ENCODE results near the gene ADIPOR2.

The ADIPOR2 gene

DNA sequence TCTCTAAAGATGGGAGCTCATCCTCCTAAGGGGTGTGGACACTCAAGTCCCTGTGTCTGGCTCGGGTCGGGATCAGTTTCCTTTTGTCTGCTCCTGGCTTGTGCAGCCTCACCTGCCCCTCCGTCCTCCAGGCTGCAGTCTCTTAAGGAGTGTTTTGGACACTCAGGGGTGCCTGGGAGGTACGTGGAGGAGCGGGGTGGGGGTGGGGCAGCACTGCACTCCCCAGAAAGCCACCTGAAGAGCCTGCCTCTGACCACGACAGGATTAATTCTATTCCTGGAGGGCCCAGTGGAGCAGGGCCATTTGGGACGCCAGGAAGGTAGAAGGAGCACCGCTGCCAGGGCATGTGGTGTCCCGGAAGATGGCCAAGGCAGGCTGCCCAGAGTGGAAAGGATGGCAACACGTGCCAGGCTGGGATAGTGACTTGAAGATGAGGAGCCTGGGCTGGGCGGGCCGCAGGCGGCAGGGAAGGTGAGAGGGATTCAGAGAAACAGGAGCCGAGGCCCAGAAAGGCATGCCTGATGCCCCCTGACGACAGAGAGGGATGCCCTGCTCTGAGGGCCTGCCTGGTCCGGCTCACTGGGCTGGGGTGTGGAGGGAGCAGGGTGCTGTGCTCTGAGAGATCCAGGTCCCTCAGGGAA is 114.7 kb downstream of the ADIPOR2 start:
- Histone ChIP-seq H3K9ac (ENCODE audit: low read length) (no peak overlapping the region), H3K27ac (ENCODE audit: low read depth, low read length) (no peak overlapping the region), H3K36me3 (ENCODE audit: control insufficient read depth, insufficient read depth, low read length) (no peaks in the 10 kb centered on the region), H3K4me3 (ENCODE audit: low read length) (no peak overlapping the region), H3K27me3 (ENCODE audit: control insufficient read depth, insufficient read depth, low read length) (no peaks in the 10 kb centered on the region), H3K4me1 (ENCODE audit: control insufficient read depth, insufficient read depth, low read length) (no peaks in the 10 kb centered on the region)

DNA sequence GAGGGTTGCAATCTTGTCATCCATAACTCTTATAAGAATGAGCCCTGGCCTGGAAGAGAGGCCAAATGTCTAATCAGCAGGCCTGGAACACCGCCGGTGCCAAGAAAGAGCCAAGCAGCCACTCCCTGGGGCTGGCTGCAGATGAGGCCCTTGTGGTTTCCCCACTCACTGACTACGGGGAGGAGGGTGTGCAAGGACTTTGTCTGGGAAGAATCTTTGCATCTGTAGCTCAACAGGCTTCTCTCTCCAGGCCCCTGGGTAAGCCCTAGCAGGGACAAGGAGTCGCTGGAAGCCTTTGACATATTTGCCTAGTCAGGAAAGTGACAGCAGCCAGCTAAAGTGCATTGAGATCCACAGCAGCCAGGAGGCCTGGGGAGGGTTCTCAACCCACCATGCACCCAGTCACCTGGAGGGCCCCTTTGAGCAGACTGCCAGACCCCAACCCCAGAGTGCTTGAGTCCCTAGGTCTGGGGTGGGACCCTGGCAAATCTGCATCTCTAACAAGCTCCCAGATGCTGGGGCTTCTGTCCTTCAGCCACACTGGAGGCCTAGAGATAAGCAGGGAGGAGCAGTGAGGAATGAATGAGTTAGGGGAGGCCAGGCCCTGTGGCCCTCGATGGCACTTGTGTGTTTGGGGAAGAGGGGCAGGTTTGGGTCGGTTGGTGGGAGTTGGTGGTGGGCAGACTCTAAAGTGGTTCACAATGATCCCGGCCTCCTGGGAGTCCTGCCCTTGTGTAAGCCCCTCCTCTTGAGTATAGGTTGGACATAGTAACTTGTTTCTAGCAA is 115.6 kb downstream of the ADIPOR2 start:
- H3K27me3 ChIP-seq (ENCODE audit: control insufficient read depth, insufficient read depth, low read length): no peaks in the 10 kb centered on the region
- no peak overlapping the region for H3K4me3 ChIP-seq (ENCODE audit: low read length)
- no peak overlapping the region for H3K27ac ChIP-seq (ENCODE audit: low read depth, low read length)
- no peaks in the 10 kb centered on the region for H3K4me1 ChIP-seq (ENCODE audit: control insufficient read depth, insufficient read depth, low read length)
- no peaks in the 10 kb centered on the region for H3K36me3 ChIP-seq (ENCODE audit: control insufficient read depth, insufficient read depth, low read length)
- H3K9ac ChIP-seq (ENCODE audit: low read length): no peak overlapping the region

DNA sequence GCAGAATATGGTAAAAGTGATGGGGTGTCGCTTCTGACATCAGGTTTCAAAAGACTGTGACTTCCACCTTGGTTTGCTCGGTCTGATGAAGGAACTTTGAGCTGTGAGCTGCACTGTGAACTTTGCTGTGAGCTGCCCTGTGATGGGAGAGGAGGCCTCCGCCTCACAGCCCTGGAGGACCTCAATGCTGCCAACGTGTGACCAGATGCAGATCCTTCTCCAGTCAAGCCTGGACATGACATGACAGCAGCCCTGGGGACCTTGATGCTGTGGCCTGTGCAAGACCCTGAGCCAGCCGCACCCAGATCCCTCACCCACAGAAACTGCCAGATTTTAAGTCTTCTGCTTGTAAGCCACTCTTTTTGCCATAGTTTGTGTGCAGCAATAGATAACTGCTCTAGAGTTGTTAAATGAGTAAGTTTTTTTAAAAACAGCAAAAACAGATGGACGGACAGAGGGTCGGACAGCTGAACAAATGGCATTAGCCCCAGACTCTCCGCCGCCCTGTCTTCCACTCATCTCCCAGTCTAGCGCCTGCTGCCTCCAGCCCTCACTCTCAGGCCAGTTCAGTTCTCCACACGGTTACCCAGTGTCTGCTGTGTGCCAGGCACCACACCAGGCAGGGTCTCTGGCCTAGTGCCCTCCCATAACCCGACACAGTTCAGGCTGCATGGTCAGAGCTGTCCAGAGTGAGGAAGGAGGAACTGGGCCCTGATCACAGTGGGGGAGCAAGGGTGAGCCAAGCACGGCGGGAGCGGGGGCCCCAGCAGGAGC is 116.4 kb downstream of the ADIPOR2 start:
- no peaks in the 10 kb centered on the region for H3K27me3 ChIP-seq (ENCODE audit: control insufficient read depth, insufficient read depth, low read length)
- no peaks in the 10 kb centered on the region for H3K4me1 ChIP-seq (ENCODE audit: control insufficient read depth, insufficient read depth, low read length)
- H3K9ac ChIP-seq (ENCODE audit: low read length): no peak overlapping the region
- H3K4me3 ChIP-seq (ENCODE audit: low read length): no peak overlapping the region
- no peaks in the 10 kb centered on the region for H3K36me3 ChIP-seq (ENCODE audit: control insufficient read depth, insufficient read depth, low read length)
- H3K27ac ChIP-seq (ENCODE audit: low read depth, low read length): no peak overlapping the region

DNA sequence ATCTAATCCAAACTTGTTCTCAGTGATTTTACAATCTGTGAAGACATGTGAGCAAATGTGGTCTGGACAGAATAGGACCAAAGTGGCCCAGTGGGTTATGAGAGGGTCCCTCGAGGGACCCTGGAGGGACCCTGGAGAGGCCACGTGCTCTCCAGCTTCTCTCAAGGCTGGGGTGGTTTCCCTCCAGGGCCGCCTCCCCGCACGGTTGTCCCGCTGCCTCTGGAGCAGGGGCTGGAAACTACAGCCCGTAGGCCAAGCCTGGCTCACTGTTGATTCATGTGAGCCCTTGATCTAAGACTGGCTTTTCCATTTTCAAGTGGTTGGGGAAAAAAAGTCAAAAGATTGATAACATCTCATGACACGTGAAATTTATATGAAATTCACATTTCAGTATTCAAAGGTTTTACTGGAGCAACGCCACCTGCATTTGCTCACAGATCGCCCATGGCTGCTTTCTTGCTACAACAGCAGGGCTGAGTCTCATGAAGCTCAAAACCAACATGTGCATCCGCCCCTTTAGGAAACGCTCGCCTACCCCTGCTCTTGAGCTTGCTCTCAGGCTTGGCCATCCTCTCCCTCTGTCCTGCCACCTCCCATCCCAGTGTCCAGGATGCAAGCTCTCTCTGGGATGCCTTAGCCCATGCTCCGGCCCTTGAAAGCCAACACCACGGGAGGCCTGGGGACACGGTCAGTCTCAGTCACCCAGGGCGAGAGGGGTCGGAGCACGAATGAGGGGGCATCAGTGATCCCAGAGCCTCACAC is 117.3 kb downstream of the ADIPOR2 start:
- Histone ChIP-seq H3K4me1 (ENCODE audit: control insufficient read depth, insufficient read depth, low read length) (no peaks in the 10 kb centered on the region), H3K36me3 (ENCODE audit: control insufficient read depth, insufficient read depth, low read length) (no peaks in the 10 kb centered on the region), H3K27ac (ENCODE audit: low read depth, low read length) (no peak overlapping the region), H3K27me3 (ENCODE audit: control insufficient read depth, insufficient read depth, low read length) (no peaks in the 10 kb centered on the region), H3K4me3 (ENCODE audit: low read length) (no peak overlapping the region), H3K9ac (ENCODE audit: low read length) (no peak overlapping the region)

DNA sequence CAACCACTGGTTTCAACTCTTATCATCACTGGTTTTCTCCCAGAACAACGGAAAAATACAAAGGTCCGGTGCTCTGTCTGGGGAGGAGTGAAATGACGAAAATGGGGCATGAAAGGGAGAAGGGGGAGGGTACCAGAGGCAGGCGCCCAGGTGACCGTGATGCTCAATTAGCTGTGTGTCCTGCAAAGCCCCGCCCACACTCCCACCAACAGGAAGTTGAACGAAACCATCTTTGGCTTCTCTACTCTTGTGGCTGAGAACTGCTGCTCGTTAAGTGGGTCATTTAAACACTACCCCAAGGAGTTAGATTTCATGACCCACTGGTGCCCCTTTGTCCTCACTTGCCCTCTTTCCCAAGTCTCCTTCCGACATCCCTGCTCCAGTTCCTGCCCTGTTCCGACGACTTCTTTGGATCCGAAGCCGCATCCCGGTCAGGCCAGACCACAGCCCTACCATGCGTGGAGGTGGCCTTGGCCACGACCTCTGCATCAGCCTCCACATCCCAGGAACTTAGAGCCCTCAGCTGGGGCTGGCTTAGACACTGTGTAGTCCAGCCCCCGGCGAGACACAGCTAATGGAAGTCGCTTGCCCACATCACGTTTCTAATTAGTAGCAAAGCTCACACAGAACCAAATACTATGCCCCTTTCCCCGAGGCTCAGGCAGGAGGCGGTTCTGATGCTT is 118.1 kb downstream of the ADIPOR2 start:
- Histone ChIP-seq H3K27ac (ENCODE audit: low read depth, low read length) (no peak overlapping the region), H3K4me1 (ENCODE audit: control insufficient read depth, insufficient read depth, low read length) (no peaks in the 10 kb centered on the region), H3K9ac (ENCODE audit: low read length) (no peak overlapping the region), H3K27me3 (ENCODE audit: control insufficient read depth, insufficient read depth, low read length) (no peaks in the 10 kb centered on the region), H3K4me3 (ENCODE audit: low read length) (no peak overlapping the region), H3K36me3 (ENCODE audit: control insufficient read depth, insufficient read depth, low read length) (no peaks in the 10 kb centered on the region)

DNA sequence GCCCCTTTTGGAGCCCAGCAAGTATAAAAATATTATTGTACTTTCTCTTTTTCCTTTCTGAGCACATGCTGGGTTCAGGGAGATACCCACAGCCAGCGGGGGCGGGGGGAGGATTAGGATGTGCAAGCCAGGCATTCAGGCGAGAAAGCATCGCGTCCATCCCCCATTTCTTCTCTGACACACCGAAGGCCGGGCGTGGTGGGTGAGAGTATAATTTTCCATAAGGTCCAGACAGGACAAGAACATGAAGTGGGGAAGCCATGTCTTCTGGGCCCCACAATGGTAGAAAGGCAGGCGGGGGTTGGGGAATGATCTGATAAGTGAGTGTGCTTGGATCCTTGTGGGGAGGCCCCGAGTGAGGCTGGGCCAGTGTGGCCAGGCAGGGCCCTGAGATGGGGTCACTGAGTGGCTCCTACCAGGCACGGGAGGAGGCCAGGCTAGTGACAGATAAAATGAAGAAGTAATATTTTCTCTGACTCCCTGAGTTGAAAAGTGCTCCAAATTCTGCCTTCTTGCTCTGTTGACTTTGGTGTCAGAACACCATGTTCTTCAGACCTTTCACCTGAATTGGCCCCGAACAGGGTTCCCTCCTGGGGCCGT is 118.8 kb downstream of the ADIPOR2 start:
- Histone ChIP-seq H3K36me3 (ENCODE audit: control insufficient read depth, insufficient read depth, low read length) (no peaks in the 10 kb centered on the region), H3K27ac (ENCODE audit: low read depth, low read length) (no peak overlapping the region), H3K4me3 (ENCODE audit: low read length) (no peak overlapping the region), H3K9ac (ENCODE audit: low read length) (no peak overlapping the region), H3K4me1 (ENCODE audit: control insufficient read depth, insufficient read depth, low read length) (no peaks in the 10 kb centered on the region), H3K27me3 (ENCODE audit: control insufficient read depth, insufficient read depth, low read length) (no peaks in the 10 kb centered on the region)

DNA sequence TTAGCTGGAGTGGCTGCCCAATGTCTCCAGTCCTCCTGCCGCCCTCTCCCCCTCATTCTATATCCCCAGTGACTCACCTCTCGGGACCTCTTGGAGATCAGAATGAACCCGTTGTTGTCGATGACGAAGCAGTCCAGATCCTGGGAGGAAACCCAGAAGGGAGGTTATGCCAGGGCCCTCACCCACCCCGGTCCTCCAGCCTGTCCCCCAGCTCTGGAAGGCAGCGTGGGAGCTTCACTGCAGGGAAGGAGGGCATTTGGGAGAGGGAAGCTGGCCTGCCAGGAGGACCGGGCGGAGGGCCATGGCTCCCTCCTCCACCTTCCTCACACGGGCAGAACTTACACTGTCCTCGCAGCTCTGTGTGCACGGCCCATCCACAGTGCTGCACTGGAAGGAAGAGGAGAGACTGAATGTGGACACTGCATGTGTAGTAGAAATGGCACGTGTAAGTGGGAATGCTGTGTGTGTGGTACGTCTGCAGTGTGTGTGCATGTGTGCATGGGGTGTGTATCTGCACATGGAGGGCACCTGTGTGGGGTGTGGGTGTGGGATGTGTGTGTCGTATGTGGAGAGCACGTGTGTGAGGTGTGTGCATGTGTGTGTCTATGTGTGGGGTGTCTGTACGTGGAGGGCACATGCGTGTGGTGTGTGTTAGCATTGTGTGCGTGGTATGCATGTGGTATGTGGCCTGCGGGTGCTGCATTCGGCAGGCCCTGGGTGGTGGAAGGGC is 119.5 kb downstream of the ADIPOR2 start:
- no peaks in the 10 kb centered on the region for H3K4me1 ChIP-seq (ENCODE audit: control insufficient read depth, insufficient read depth, low read length)
- no peak overlapping the region for H3K27ac ChIP-seq (ENCODE audit: low read depth, low read length)
- H3K9ac ChIP-seq (ENCODE audit: low read length): no peak overlapping the region

DNA sequence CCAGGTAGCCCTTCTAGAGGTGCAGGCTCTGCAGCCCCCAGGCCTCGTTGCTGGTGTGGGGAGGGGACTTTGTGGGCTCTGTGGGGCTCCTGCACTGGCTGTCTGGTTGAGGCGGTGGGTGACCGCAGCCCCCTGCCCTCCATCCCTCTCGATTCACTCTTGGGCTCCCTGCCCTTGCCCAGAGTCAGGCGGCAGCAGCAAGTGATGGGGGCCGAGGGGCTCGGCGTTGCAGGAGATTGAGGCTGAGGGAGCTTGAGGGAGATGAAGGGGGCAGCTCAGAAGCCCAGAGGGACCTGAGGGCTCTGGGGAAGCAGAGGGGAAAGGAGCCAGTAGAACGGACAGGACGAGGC is 120.0 kb downstream of the ADIPOR2 start:
- no peaks in the 10 kb centered on the region for H3K27me3 ChIP-seq (ENCODE audit: control insufficient read depth, insufficient read depth, low read length)
- no peaks in the 10 kb centered on the region for H3K36me3 ChIP-seq (ENCODE audit: control insufficient read depth, insufficient read depth, low read length)
- no peak overlapping the region for H3K4me3 ChIP-seq (ENCODE audit: low read length)
- H3K4me1 ChIP-seq (ENCODE audit: control insufficient read depth, insufficient read depth, low read length): no peaks in the 10 kb centered on the region
- H3K9ac ChIP-seq (ENCODE audit: low read length): no peak overlapping the region
- no peak overlapping the region for H3K27ac ChIP-seq (ENCODE audit: low read depth, low read length)

More for the DNA sequence above, 119.5 kb downstream of the ADIPOR2 start:
- H3K27me3 ChIP-seq (ENCODE audit: control insufficient read depth, insufficient read depth, low read length): no peaks in the 10 kb centered on the region
- H3K36me3 ChIP-seq (ENCODE audit: control insufficient read depth, insufficient read depth, low read length): no peaks in the 10 kb centered on the region
- no peak overlapping the region for H3K4me3 ChIP-seq (ENCODE audit: low read length)

DNA sequence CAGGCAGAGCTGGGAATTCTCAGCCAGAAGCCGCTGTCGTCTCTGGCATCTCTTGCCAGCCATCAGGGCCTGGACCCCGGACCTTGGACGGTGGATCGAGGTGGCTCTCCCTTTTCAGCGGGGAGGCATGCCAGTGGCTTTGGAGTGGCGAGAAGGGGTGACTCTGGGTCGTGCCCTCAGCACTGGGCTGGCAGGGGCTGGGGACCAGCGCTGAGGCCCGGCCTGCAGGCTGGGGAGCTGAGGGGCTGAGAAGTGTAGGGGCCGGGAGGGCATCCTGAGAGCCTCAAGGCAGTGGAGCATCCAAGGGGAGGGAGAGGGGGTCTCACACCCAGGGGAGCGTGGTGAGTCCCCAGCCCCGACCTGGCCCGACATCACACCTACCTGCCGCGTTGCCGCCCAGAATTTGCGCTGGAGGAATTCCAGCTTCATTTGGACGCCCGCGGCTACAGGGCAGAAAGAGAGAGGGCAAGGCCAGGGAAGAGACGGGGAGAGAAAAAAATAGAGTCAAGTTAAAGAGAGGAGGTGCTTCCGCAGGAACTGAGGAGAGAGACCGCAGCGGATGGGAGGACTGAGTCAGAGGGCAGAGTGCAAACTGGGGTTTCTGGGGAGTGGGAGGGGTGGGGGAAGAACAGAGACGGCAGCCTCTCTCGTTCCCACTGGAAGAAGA is 120.5 kb downstream of the ADIPOR2 start:
- H3K9ac ChIP-seq (ENCODE audit: low read length): no peak overlapping the region
- H3K27me3 ChIP-seq (ENCODE audit: control insufficient read depth, insufficient read depth, low read length): no peaks in the 10 kb centered on the region
- no peak overlapping the region for H3K4me3 ChIP-seq (ENCODE audit: low read length)
- no peaks in the 10 kb centered on the region for H3K4me1 ChIP-seq (ENCODE audit: control insufficient read depth, insufficient read depth, low read length)
- no peaks in the 10 kb centered on the region for H3K36me3 ChIP-seq (ENCODE audit: control insufficient read depth, insufficient read depth, low read length)
- no peak overlapping the region for H3K27ac ChIP-seq (ENCODE audit: low read depth, low read length)

DNA sequence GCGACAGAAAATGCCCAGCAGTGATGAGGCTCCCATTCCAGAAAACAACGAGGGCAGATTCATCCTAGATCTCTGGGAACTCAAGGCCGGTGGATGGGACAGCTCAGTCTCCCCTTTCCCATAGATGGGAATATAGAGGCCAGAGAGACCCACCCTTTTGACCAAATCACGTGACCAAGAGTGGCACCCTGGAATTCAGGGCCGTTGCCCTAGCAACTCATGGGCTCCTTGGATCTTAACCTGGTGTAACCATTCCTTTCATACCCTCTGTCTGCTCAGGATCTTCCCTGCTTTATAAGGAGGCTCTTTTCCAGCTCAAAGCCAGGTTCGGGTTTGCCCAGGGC is 121.0 kb downstream of the ADIPOR2 start:
- H3K4me3 ChIP-seq (ENCODE audit: low read length): no peak overlapping the region
- H3K9ac ChIP-seq (ENCODE audit: low read length): no peak overlapping the region
- no peak overlapping the region for H3K27ac ChIP-seq (ENCODE audit: low read depth, low read length)
- no peaks in the 10 kb centered on the region for H3K4me1 ChIP-seq (ENCODE audit: control insufficient read depth, insufficient read depth, low read length)
- no peaks in the 10 kb centered on the region for H3K27me3 ChIP-seq (ENCODE audit: control insufficient read depth, insufficient read depth, low read length)
- no peaks in the 10 kb centered on the region for H3K36me3 ChIP-seq (ENCODE audit: control insufficient read depth, insufficient read depth, low read length)
